Omental fat pad (tissue), 4 donors: ENCODE measurements around the gene ANKRD28. TPM values are rescaled to one million over a fixed set of nuclear protein-coding genes. Genes with fewer than 3 reads are reported as not detected.

ENCODE experiments used
- ATAC-seq: fragments of 150-250 bp; one replicate; pipeline ENCODE4 v1.9.1; 2016; ENCODE audit warnings: mild to moderate bottlenecking, moderate library complexity; ENCODE audit not compliant: low FRiP score
- DNase-seq: peaks from one replicate; pipeline ENCODE4 v3.0.0-alpha.2; 2019; ENCODE audit warnings: low spot score
- CTCF ChIP-seq, 3 donors: fragments of 450-650 bp; IDR thresholded peaks; one replicate each; pipeline ENCODE4 v1.5.1; 2016 to 2017; ENCODE audit warnings: antibody characterized with exemption in 3 of 3, mild to moderate bottlenecking in 3 of 3, moderate library complexity in 2 of 3
- total RNA-seq, 4 donors: library from RNA; depleted of rRNA; stranded (reverse); fragments of >200 nt; gene quantifications; one replicate each; pipeline ENCODE4 v1.1.0, GENCODE V29; 2016

Gene ANKRD28
- total RNA-seq, 4 donors from 2014 or later = 47.6 to 197 (median 59.5) TPM

GRCh38 chr3:15638891-15639262 is 158.9 kb downstream of the ANKRD28 start:
- no peak for TF ChIP-seq CTCF (IDR thresholded peaks at IDR 0.05)
- DNase-seq = no peak
- no peak for ATAC-seq

GRCh38 chr3:15638193-15638890 is 159.4 kb downstream of the ANKRD28 start:
- ATAC-seq (no peak), DNase-seq (no peak)
- no peak for TF ChIP-seq CTCF (IDR thresholded peaks at IDR 0.05)

- no peak for ATAC-seq
- DNase-seq = no peak
- TF ChIP-seq CTCF (IDR thresholded peaks at IDR 0.05) = no peak
Measured at GRCh38 chr3:15637131-15637951, 160.4 kb downstream of the ANKRD28 start.

- DNase-seq (no peak), ATAC-seq (peak; percentile 32)
- no peak for TF ChIP-seq CTCF (IDR thresholded peaks at IDR 0.05)
Measured at GRCh38 chr3:15636028-15636709, 161.6 kb downstream of the ANKRD28 start.

- no peak for TF ChIP-seq CTCF (IDR thresholded peaks at IDR 0.05)
- DNase-seq = no peak
- ATAC-seq = peak; percentile 49
Measured at GRCh38 chr3:15635121-15635661, 162.6 kb downstream of the ANKRD28 start.

GRCh38 chr3:15634671-15635070 is 163.1 kb downstream of the ANKRD28 start:
- TF ChIP-seq CTCF (IDR thresholded peaks at IDR 0.05) = no peak
- DNase-seq (no peak), ATAC-seq (no peak)
